Activated CD8-positive, alpha-beta memory T cell treated with anti-CD3 and anti-CD28 coated beads, Interleukin-2, amount 50 U/mL, for 4 hours (primary cell): Measurements from ENCODE around the gene FGF13.

Experiments used
- DNase-seq: peaks from one replicate; pipeline ENCODE4 v3.0.0-alpha.2; 2020

The FGF13 gene

DNA sequence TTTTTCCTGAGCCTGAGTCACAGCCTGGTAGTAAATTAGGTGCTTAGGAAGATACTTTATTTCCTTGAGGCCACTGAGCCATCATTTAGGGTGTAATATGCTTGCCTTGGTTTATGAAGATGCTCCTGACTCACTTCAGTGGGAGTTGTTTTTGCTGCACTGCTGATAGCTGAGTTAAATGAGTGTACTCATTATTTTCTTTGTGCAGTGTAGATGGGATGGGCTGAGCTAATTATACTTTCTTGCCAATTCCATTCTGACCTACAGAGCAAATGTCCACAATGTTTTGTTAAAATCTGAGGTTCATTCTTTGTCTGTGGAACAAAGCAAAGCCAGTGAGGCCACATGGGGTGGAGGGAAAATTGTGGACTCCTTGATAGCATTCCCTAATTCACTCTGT lies 60.0 kb downstream of the FGF13 start:
- DNase-seq: no peak

DNA sequence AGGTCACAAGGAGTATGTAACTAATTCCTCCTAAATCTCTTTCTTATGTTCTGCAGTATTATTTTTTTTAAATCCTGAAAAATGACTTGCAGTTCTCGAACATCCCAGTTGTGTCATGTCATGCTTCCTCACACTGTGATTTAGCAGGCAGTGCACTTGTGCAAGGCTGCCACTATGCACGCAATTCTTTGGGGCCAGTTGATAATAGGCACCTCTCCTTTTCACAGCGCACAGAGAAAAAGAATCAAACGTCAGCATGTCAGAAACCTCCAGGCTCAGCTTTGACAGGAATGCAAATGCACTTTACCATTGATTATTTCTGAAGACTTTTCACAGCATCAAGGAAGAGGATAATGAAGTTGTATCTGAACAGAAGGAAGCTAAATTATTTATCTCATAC lies 62.9 kb downstream of the FGF13 start:
- DNase-seq: no peak

DNA sequence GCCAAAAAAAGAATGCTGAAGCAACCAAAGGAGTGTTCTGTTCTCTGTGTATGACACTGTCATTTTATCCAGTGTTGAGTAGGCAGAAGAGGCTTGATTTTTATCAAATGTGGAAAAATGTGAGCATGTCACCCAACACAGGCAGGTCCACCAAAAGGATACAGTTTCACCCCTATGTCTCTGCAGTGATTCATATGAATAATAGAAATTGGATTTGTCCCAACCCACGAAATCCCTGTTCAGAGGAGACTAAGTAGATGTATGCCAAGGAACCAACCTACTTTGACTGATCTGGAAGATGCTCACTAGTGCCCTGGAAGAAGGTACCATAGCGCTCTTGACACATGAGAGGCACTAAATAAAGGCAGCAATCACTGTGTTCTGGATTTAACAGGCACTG lies 72.5 kb downstream of the FGF13 start:
- no peak for DNase-seq
